Measurements from ENCODE around the gene MAF. TPM values are rescaled to one million over a fixed set of nuclear protein-coding genes. Genes with fewer than 3 reads are reported as not detected.

MAF gene
- total and polyA plus RNA-seq, 2 donors (not counting 1 experiment from before 2014, with no cell fraction given), result 6.6 to 27.7 TPM

- no peaks in the 10 kb centered on the region for H3K36me3 ChIP-seq (ENCODE audit: control insufficient read depth, insufficient read depth, low read length)
- H3K4me2 ChIP-seq (ENCODE audit: extremely low read depth, insufficient read depth, low read length), result no peak overlapping the region
- DNase-seq (ENCODE audit: low read depth in 2 of 2), result no peak
- no peaks in the 10 kb centered on the region for H3K27me3 ChIP-seq (ENCODE audit: control insufficient read depth, insufficient read depth, low read length)
- no peak overlapping the region for H3K9ac ChIP-seq (ENCODE audit: insufficient read depth, low read length)
- H3K79me2 ChIP-seq (ENCODE audit: control insufficient read depth, insufficient read depth, low read length), result no peaks in the 10 kb centered on the region
- no peaks in the 10 kb centered on the region for H4K20me1 ChIP-seq (ENCODE audit: control insufficient read depth, extremely low read depth, insufficient read depth, low read length)
- TF ChIP-seq EZH2 (IDR thresholded peaks at IDR 0.05; ENCODE audit: low read length, missing control alignments), result no peak
- TF ChIP-seq CTCF (conservative IDR thresholded peaks at IDR 0.05 in 1 of 2, IDR thresholded peaks at IDR 0.05 in 1 of 2; ENCODE audit: low read depth in 1 of 2, low read length in 2 of 2), result no peak
- H3K4me1 ChIP-seq (ENCODE audit: control insufficient read depth, extremely low read depth, insufficient read depth, low read length), result no peaks in the 10 kb centered on the region
- no peaks in the 10 kb centered on the region for H3K9me3 ChIP-seq (ENCODE audit: control insufficient read depth, insufficient read depth, low read depth, low read length)
- H3K4me3 ChIP-seq (replicated peaks in 1 of 4; ENCODE audit: control extremely low read depth in 1 of 4, insufficient read depth in 1 of 4, low read depth in 3 of 4, low read length in 4 of 4), result no peak overlapping the region
- H2AFZ ChIP-seq (ENCODE audit: low read length), result no peak overlapping the region
- no peak overlapping the region for H3K27ac ChIP-seq (ENCODE audit: insufficient read depth, low read length)
Measured at GRCh38 chr16:79563921-79564320, 36.6 kb downstream of the MAF start.

- Histone ChIP-seq H3K36me3 (ENCODE audit: control insufficient read depth, insufficient read depth, low read length) (no peaks in the 10 kb centered on the region), H3K4me1 (ENCODE audit: control insufficient read depth, extremely low read depth, insufficient read depth, low read length) (no peaks in the 10 kb centered on the region), H2AFZ (ENCODE audit: low read length) (no peak overlapping the region), H3K4me3 (replicated peaks in 1 of 4; ENCODE audit: control extremely low read depth in 1 of 4, insufficient read depth in 1 of 4, low read depth in 3 of 4, low read length in 4 of 4) (no peak overlapping the region), H3K9ac (ENCODE audit: insufficient read depth, low read length) (no peak overlapping the region), H3K79me2 (ENCODE audit: control insufficient read depth, insufficient read depth, low read length) (no peaks in the 10 kb centered on the region), H3K27ac (ENCODE audit: insufficient read depth, low read length) (no peak overlapping the region), H4K20me1 (ENCODE audit: control insufficient read depth, extremely low read depth, insufficient read depth, low read length) (no peaks in the 10 kb centered on the region), H3K27me3 (ENCODE audit: control insufficient read depth, insufficient read depth, low read length) (no peaks in the 10 kb centered on the region), H3K4me2 (ENCODE audit: extremely low read depth, insufficient read depth, low read length) (no peak overlapping the region), H3K9me3 (ENCODE audit: control insufficient read depth, insufficient read depth, low read depth, low read length) (no peaks in the 10 kb centered on the region)
- TF ChIP-seq EZH2 (IDR thresholded peaks at IDR 0.05; ENCODE audit: low read length, missing control alignments) (no peak), CTCF (conservative IDR thresholded peaks at IDR 0.05 in 1 of 2, IDR thresholded peaks at IDR 0.05 in 1 of 2; ENCODE audit: low read depth in 1 of 2, low read length in 2 of 2) (no peak)
- no peak for DNase-seq (ENCODE audit: low read depth in 2 of 2)
Measured at GRCh38 chr16:79562166-79562823, 38.2 kb downstream of the MAF start.

- no peak overlapping the region for H3K9ac ChIP-seq (ENCODE audit: insufficient read depth, low read length)
- no peak overlapping the region for H3K27ac ChIP-seq (ENCODE audit: insufficient read depth, low read length)
- no peak overlapping the region for H2AFZ ChIP-seq (ENCODE audit: low read length)
- H3K36me3 ChIP-seq (ENCODE audit: control insufficient read depth, insufficient read depth, low read length), result no peaks in the 10 kb centered on the region
- H3K4me2 ChIP-seq (ENCODE audit: extremely low read depth, insufficient read depth, low read length), result no peak overlapping the region
- H4K20me1 ChIP-seq (ENCODE audit: control insufficient read depth, extremely low read depth, insufficient read depth, low read length), result no peaks in the 10 kb centered on the region
- DNase-seq (ENCODE audit: low read depth in 2 of 2), result no peak
- H3K79me2 ChIP-seq (ENCODE audit: control insufficient read depth, insufficient read depth, low read length), result no peaks in the 10 kb centered on the region
- H3K27me3 ChIP-seq (ENCODE audit: control insufficient read depth, insufficient read depth, low read length), result no peaks in the 10 kb centered on the region
- H3K4me3 ChIP-seq (replicated peaks in 1 of 4; ENCODE audit: control extremely low read depth in 1 of 4, insufficient read depth in 1 of 4, low read depth in 3 of 4, low read length in 4 of 4), result no peak overlapping the region
- H3K4me1 ChIP-seq (ENCODE audit: control insufficient read depth, extremely low read depth, insufficient read depth, low read length), result no peaks in the 10 kb centered on the region
- no peaks in the 10 kb centered on the region for H3K9me3 ChIP-seq (ENCODE audit: control insufficient read depth, insufficient read depth, low read depth, low read length)
- TF ChIP-seq CTCF (conservative IDR thresholded peaks at IDR 0.05 in 1 of 2, IDR thresholded peaks at IDR 0.05 in 1 of 2; ENCODE audit: low read depth in 1 of 2, low read length in 2 of 2) (no peak), EZH2 (IDR thresholded peaks at IDR 0.05; ENCODE audit: low read length, missing control alignments) (no peak)
Measured at GRCh38 chr16:79561729-79562128, 38.8 kb downstream of the MAF start.
